NCI-H82 (cell line): Measurements from ENCODE around the gene BMP7.

ENCODE experiments used
- DNase-seq: peaks from one replicate; lab custom pipeline; 2025; lab: John Stamatoyannopoulos, UW

Gene BMP7

DNA sequence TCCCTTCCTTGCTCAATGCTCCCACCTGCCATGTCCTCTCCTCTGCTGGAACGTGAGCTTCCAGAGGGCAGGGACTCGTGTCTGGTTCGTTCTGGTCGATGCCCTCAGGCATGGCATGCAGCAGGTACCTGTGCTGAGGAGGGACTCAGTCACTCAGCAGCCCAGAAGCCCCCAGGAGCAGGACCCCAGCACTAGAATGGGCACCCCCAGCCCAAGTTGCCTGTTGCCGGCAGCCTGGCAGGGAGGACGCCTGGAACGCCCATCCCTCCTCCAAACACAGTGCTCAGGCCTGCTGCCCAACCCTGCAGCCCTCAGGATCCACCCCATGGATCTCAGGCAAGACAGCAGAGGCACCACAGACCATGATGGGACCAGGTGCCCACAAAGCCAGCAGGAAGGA is 40.6 kb downstream of the BMP7 start:
- no peak for DNase-seq

DNA sequence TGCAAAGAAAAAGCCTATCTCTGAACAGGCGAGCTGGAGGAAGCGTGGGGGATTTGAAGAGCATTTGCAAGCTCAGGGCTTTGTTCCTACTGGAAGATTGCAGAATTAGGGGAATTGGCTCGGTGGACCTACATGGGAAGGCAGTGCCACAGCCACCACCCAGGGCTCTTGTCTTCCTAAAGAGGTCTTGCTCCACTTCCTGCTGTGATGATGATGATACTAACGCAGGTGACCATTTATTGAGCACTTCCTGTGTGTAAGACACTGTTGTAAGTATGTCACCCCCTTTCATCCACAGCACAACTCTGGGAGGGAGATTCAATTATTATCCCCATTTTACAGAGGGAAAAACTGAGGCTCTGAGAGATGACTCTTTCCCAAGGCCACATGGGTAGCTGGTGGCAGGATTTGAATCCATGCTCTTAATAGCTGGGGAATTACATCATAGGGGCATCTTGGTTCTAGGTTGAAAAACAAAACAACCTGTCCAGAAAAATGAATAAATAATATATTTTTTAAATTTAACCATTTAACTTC is 41.2 kb downstream of the BMP7 start:
- DNase-seq = no peak

DNA sequence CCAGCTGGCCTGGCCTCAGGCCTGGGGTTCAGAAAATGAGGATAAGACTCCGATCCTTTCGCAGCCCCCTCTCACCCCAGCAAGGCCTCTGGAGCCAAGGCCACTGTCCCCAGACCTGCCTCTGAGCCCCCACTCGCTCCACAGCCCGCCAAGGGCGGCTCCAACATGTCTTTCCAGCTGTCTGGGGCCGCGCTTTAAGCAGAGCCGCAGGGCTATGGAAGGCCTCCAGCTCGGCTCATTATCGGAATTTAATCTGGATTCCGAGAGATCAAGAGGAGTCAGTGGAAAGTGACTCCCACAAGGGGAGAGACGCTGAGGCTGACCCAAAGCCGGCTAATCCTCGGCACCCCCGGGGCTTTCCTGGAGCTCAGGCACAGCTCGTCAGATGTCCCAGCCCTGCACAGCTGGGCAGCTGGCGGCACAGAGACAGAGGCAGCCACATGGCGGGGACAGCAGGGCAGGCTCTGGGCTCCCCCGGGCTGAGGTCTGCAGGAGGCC is 41.8 kb downstream of the BMP7 start:
- DNase-seq = peak; percentile 99

DNA sequence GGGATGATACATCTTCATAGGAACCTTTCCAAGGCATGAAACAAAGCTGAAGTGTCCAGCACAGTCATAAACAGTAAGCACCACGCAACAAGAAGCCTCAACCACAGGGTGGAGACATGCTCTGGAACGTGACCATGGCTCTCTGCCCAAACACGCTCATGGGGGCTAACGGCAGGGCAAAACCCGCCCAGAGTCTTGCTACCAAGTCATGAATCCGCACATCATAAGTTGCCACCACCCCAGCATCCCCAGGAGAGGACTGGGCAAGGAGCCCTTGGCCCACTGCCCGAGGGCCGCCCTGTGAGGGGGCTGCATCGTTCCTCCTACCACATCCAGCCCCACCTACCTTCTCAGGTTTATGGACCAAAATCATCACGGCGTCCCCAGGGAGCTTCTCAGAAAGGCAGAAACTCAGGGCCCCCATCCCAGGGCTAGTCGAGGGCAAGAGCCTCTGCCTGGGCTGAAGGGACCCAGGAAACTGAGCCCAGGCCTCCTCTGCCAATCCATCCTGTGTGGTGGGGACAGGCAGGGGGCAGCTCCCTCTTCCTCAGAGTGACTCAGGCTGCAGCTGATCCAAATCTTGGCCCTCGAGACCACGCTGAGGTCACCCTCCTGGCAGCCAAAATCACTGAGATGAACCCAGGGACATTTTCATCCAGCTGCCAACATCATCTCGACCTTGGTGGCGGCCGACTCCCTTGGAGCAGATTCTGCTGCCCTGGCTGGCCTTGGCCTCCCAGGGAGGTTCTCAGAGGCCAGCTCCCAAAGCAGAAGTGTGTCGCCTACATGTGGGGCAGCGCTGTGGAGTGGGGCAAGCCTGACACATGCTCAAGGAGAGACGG is 42.6 kb downstream of the BMP7 start:
- DNase-seq = no peak

- DNase-seq = no peak
Measured at GRCh38 chr20:57222631-57222950, 43.9 kb downstream of the BMP7 start.

DNA sequence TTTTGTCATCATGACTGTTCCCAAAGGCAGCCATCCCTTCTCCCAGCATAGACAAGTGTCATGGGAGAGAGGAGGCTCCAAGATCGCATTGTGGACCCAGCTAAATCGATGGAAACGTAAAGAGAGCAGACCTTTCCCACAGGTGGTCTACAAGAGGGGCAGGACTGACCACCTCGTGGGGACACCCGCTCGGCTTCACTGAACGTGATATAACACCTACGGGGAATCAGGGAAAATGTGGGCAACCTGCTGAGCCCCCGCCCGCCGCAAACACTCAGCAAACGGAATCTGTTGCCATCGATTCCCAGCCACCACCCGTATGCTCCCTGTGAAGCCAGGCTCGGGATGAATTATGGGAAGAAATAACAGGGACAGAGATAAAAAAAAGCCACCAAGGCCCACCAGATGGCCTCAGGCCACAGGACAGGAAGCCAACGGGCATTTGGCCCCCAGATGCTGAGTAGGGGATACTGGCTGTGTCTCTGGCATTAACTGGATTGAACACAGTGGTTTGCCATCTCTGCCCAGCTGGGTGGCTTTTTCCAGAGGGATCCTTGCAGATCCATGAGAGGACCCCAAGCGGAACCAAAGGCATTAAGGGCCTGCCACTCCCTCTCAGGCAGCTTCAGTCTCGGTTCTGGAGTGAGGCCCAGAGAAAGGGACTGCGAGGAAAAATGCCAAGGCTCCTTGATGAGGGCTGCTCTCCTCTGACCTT is 44.4 kb downstream of the BMP7 start:
- DNase-seq = no peak

GRCh38 chr20:57220337-57221145 is 45.9 kb downstream of the BMP7 start:
- no peak for DNase-seq

GRCh38 chr20:57219071-57219677 is 47.3 kb downstream of the BMP7 start:
- DNase-seq = no peak

- DNase-seq = no peak
Measured at GRCh38 chr20:57218489-57218888, 48.0 kb downstream of the BMP7 start.

- no peak for DNase-seq
Measured at GRCh38 chr20:57217802-57218201, 48.6 kb downstream of the BMP7 start.

GRCh38 chr20:57216669-57217068 is 49.8 kb downstream of the BMP7 start:
- no peak for DNase-seq

- no peak for DNase-seq
Measured at GRCh38 chr20:57215826-57216471, 50.5 kb downstream of the BMP7 start.

GRCh38 chr20:57215426-57215825 is 51.0 kb downstream of the BMP7 start:
- no peak for DNase-seq

GRCh38 chr20:57214948-57215347 is 51.5 kb downstream of the BMP7 start:
- no peak for DNase-seq

GRCh38 chr20:57214427-57214826 is 52.0 kb downstream of the BMP7 start:
- no peak for DNase-seq

- no peak for DNase-seq
Measured at GRCh38 chr20:57213924-57214323, 52.5 kb downstream of the BMP7 start.

GRCh38 chr20:57213291-57213690 is 53.1 kb downstream of the BMP7 start:
- no peak for DNase-seq

DNA sequence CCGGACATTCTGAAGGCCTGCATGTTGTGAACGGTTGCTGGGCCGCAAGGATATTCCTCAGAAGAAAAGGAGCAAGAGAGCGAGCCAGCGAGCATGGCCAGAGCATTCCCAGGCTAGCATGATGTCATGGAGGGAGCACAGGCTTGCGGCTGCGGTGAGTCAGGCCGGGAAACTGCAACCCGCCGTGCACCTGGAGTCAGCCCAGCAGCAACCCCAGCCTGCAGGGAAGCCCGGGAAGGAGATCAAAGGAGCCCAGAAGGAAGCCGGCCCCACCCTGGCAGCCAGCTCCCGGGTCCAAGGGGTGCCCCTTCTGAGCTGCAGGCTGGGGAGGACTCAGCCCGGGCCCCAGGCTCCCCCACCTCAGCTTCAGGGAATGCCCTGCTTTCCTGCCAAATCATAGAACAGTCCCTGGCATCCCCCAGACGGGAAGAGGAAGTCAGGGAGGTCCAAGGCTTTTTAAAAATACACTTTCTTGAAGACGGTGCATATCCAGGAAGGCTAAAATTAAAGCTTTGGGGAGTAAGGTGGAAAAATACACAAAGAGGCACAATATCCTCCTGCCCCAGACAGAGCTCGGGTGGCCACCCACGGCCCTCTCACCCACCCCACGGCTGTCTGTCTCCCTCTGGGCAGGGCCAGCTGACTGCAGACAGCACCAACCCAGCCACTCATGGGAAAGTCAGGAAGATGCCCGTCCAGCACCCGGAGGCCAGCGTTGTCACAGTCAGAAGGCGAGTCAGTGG is 53.7 kb downstream of the BMP7 start:
- DNase-seq = no peak

DNA sequence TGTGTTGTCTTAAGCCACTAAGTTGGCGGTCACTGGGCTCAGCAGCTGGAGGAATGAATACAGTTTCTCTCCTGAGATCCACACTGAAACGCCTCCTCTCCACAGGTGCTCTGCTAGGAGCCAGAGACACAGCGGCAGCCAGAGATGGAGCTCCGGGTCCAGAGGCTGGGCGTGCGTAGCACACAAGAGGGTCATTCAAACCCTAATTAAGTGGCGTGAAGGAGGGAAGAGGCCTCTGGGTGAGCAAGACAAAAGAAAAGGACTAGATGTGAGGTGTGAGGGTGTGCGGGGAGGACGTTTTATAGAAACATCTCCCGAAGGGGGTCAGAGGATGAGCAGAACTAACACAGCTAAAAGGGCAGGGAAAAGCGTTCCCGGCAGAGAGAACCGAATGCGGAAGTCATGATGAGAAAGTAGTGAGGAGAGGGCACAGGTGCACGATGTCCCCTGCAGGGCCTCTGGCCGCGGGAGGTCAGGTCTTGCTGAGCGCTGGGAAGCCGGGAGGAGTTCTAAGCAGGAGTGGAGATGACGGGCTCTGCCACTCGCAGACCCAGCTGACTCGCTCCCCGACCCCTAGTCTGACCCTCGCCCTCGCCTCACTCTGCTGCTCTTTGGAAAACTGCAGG is 54.4 kb downstream of the BMP7 start:
- DNase-seq = no peak

- peak; percentile 67 for DNase-seq
Measured at GRCh38 chr20:57211406-57211805, 55.0 kb downstream of the BMP7 start.
